Caco-2 (cell line): Measurements from ENCODE around the gene APBB1IP. TPM values are rescaled to one million over a fixed set of nuclear protein-coding genes. Genes with fewer than 3 reads are reported as not detected.
A peak's percentile ranks its signal among the peaks of the same experiment; 100 is the strongest.
"Not testable (repeated sequence)": the region's sequence is repeated elsewhere in the genome, so short reads cannot be mapped to it uniquely, and the experiment has no call there.

Experiments used
- BruUV-seq: library from RNA; stranded (reverse); fragments of 400-500 nt; replicated peaks from 2 replicates; lab custom pipeline; 2021; lab: Mats Ljungman, UMichigan
- CTCF ChIA-PET: fragments of 300-600 bp; sonication (Branson Sonifier 250); formaldehyde crosslinking; loops from one replicate; lab custom pipeline; 2022; ENCODE audit warnings: antibody characterized with exemption; lab: Charles Lee
- POLR2A ChIA-PET: fragments of 300-600 bp; sonication (Branson Sonifier 250); formaldehyde crosslinking; loops from one replicate; lab custom pipeline; 2022; ENCODE audit warnings: antibody characterized with exemption; lab: Charles Lee
- DNase-seq, 2 experiments: peaks; one replicate each; pipeline versions ENCODE4 v3.0.0 to v3.0.0-alpha.2; 2020 to 2022
- H3K27me3 ChIP-seq: replicated peaks from 2 replicates; pipeline ENCODE4 v1.6.0; 2011; ENCODE audit warnings: low read length; ENCODE audit not compliant: control insufficient read depth, insufficient read depth
- H3K36me3 ChIP-seq: 2 replicates; pipeline ENCODE4 v1.5.1; 2011; ENCODE audit warnings: low read length; ENCODE audit not compliant: control insufficient read depth, insufficient read depth
- H3K4me1 ChIP-seq: fragments of 250-450 bp; sonication (Bioruptor Pico); 2 replicates; pipeline ENCODE4 v1.5.1; 2020; ENCODE audit warnings: mild to moderate bottlenecking
- H3K4me3 ChIP-seq: 2 replicates; pipeline ENCODE4 v1.5.1; 2011; ENCODE audit warnings: low read depth, mild to moderate bottlenecking, control low read depth, low read length
- H3K9me3 ChIP-seq: fragments of 250-450 bp; sonication (Bioruptor Pico); 2 replicates; pipeline ENCODE4 v1.5.1; 2020; ENCODE audit warnings: mild to moderate bottlenecking, moderate library complexity
- H3K27ac Mint-ChIP-seq: one replicate; pipeline ENCODE4 v1.8.0; 2022; ENCODE audit warnings: mixed read lengths; ENCODE audit not compliant: unreplicated experiment
- H3K27me3 Mint-ChIP-seq: one replicate; pipeline ENCODE4 v1.8.0; 2022; ENCODE audit warnings: mixed read lengths; ENCODE audit not compliant: insufficient read depth, unreplicated experiment
- H3K36me3 Mint-ChIP-seq: one replicate; pipeline ENCODE4 v1.8.0; 2022; ENCODE audit warnings: mild to moderate bottlenecking, mixed read lengths; ENCODE audit not compliant: insufficient read depth, unreplicated experiment
- H3K4me1 Mint-ChIP-seq: one replicate; pipeline ENCODE4 v1.8.0; 2022; ENCODE audit warnings: low read depth, mixed read lengths; ENCODE audit not compliant: unreplicated experiment
- H3K4me3 Mint-ChIP-seq: one replicate; pipeline ENCODE4 v1.8.0; 2022; ENCODE audit warnings: mild to moderate bottlenecking, moderate library complexity, mixed read lengths; ENCODE audit not compliant: unreplicated experiment
- H3K9me3 Mint-ChIP-seq: one replicate; pipeline ENCODE4 v1.8.0; 2022; ENCODE audit warnings: mixed read lengths; ENCODE audit not compliant: unreplicated experiment
- intact Hi-C: fragments of 100-400 bp; cut with micrococcal nuclease; formaldehyde crosslinking; loops from one replicate; pipeline ENCODE4 v1.10.0; 2022; ENCODE audit not compliant: unreplicated experiment
- total RNA-seq: library from RNA; stranded (reverse); gene quantifications from 2 replicates; pipeline ENCODE4 v1.2.3, GENCODE V29; 2022
- TF ChIP-seq, protein P1 (sequence below), 2 experiments: fragments of 200-600 bp in 1 of 2; IDR thresholded peaks; 1 replicate in 1 of 2; 2 replicates in 1 of 2; pipeline versions ENCODE4 v1.5.1 to v1.8.0; 2011 to 2022; ENCODE audit warnings: antibody characterized with exemption in 1 of 2, control low read depth in 1 of 2, inconsistent platforms in 1 of 2, low read depth in 1 of 2, low read length in 1 of 2, mild to moderate bottlenecking in 1 of 2, moderate library complexity in 1 of 2; ENCODE audit not compliant: insufficient read depth in 1 of 2, severe bottlenecking in 1 of 2, unreplicated experiment in 1 of 2

Gene APBB1IP
- total RNA-seq, 1 experiment from 2014 or later = 0.14 TPM

DNA sequence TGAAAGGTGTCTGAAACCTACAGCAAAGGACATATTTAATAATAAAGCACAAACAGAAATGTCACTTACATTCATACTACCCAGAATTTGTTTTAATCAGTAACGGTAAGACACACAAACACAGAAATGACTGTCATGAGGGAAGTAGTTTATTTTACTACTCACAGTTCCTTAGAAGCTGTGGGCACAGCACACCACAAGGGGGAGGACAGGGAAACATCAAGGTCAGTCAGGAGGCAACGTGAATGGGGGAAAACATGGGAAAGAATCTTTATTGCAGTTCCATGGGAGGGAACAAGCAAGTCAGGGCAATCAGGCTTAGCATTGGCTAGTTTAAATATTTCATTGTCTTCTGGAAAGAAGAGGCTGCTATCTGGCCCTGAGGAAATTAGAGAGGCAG, 135.5 kb downstream of the APBB1IP start:
- peaks cover 18% of the 10 kb centered on the region for H3K4me1 Mint-ChIP-seq
- peaks cover 36% of the 10 kb centered on the region for H3K9me3 Mint-ChIP-seq
- TF ChIP-seq, protein P1, sequence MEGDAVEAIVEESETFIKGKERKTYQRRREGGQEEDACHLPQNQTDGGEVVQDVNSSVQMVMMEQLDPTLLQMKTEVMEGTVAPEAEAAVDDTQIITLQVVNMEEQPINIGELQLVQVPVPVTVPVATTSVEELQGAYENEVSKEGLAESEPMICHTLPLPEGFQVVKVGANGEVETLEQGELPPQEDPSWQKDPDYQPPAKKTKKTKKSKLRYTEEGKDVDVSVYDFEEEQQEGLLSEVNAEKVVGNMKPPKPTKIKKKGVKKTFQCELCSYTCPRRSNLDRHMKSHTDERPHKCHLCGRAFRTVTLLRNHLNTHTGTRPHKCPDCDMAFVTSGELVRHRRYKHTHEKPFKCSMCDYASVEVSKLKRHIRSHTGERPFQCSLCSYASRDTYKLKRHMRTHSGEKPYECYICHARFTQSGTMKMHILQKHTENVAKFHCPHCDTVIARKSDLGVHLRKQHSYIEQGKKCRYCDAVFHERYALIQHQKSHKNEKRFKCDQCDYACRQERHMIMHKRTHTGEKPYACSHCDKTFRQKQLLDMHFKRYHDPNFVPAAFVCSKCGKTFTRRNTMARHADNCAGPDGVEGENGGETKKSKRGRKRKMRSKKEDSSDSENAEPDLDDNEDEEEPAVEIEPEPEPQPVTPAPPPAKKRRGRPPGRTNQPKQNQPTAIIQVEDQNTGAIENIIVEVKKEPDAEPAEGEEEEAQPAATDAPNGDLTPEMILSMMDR (IDR thresholded peaks at IDR 0.05; ENCODE audit: insufficient read depth in 1 of 2, low read depth in 1 of 2, low read length in 1 of 2, severe bottlenecking in 1 of 2, unreplicated experiment in 1 of 2) = peak; percentile 50 to 67
- Histone ChIP-seq H3K9me3 (peaks cover 15% of the 10 kb centered on the region), H3K4me3 (no peak overlapping the region), H3K36me3 (no peaks in the 10 kb centered on the region), H3K27me3 (no peaks in the 10 kb centered on the region), H3K4me1 (no peaks in the 10 kb centered on the region)
- ChIA-PET CTCF (interaction anchor here (0.8 kb wide), 1 partner anchor 287 kb away, joined by 3 read pairs; the partner anchor contains the start of gene ABI1), POLR2A (no interaction called here)
- no TSS peak for BruUV-seq
- DNase-seq = peak in 1 of 2 experiments; percentile 50
- H3K4me3 Mint-ChIP-seq = no peak overlapping the region
- peaks cover 15% of the 10 kb centered on the region for H3K27me3 Mint-ChIP-seq
- no peaks in the 10 kb centered on the region for H3K36me3 Mint-ChIP-seq
- intact Hi-C loops = no loop called here
- no peak overlapping the region for H3K27ac Mint-ChIP-seq

DNA sequence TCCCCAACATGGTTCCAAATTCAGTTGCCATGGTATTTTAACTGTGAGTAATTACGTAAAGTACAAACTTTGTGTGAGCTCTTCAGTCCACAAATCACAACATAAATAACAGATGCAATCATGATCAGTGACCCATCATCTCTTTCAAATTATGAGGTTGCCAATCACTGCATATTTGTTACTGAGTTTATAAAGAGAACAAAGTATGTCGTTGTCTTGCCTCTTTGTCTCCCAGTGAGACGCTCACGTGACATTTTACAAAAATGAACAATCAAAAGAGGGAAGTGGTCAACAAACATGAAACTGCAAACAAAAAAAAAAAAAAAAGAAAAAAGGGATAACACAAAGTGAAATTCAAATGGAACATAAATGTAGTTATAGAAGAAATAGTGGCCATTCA, 136.6 kb downstream of the APBB1IP start:
- no peak overlapping the region for H3K4me3 ChIP-seq
- H3K27me3 ChIP-seq = no peaks in the 10 kb centered on the region
- CTCF ChIA-PET = no interaction called here
- no peaks in the 10 kb centered on the region for H3K36me3 ChIP-seq
- H3K27me3 Mint-ChIP-seq = peaks cover 11% of the 10 kb centered on the region
- H3K4me3 Mint-ChIP-seq = no peak overlapping the region
- H3K27ac Mint-ChIP-seq = no peak overlapping the region
- H3K4me1 ChIP-seq = no peaks in the 10 kb centered on the region
- no peaks in the 10 kb centered on the region for H3K36me3 Mint-ChIP-seq
- intact Hi-C loops = no loop called here
- TF ChIP-seq, protein P1 (IDR thresholded peaks at IDR 0.05; ENCODE audit: insufficient read depth in 1 of 2, low read depth in 1 of 2, low read length in 1 of 2, severe bottlenecking in 1 of 2, unreplicated experiment in 1 of 2) = no peak
- POLR2A ChIA-PET = no interaction called here
- no TSS peak for BruUV-seq
- H3K4me1 Mint-ChIP-seq = peaks cover 18% of the 10 kb centered on the region
- peaks cover 36% of the 10 kb centered on the region for H3K9me3 Mint-ChIP-seq
- peaks cover 15% of the 10 kb centered on the region for H3K9me3 ChIP-seq
- DNase-seq = no peak

DNA sequence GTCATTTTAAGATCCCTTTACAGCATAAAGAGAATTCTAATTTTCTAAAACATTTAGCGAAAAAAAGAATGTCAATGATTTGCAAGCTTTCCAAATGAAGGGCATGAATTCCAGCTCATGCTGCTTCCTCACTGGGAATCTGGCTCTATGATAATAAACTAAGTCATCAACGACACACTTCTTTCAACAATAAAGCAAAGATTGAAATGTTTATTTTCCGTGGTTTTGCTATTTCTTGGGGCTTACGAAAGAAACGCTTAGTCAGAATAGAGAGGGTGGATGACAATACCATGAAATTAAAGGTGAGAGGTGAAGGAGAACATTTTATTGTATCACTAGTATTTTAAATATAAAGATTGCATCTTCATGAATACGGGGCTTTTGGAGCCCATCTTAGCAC, 140.2 kb downstream of the APBB1IP start:
- CTCF ChIA-PET, H3K27me3 Mint-ChIP-seq, H3K27me3 ChIP-seq, intact Hi-C loops, H3K4me1 ChIP-seq, BruUV-seq, H3K4me1 Mint-ChIP-seq, H3K36me3 ChIP-seq, POLR2A ChIA-PET, H3K9me3 ChIP-seq, H3K36me3 Mint-ChIP-seq, H3K4me3 Mint-ChIP-seq, DNase-seq, H3K4me3 ChIP-seq, H3K27ac Mint-ChIP-seq: not testable (repeated sequence)
- H3K9me3 Mint-ChIP-seq = peaks cover 17% of the 10 kb centered on the region
